HepG2 (cell line): Measurements from ENCODE around the gene MXD1. TPM values are rescaled to one million over a fixed set of nuclear protein-coding genes. Genes with fewer than 3 reads are reported as not detected.

Experiments
- BRD4 ChIP-seq: sonication (generic); formaldehyde crosslinking; IDR thresholded peaks from 2 replicates; pipeline ENCODE4 v1.4.0; 2020; ENCODE audit warnings: missing genetic modification reagents
- CHD2 ChIP-seq: IDR thresholded peaks from 2 replicates; pipeline ENCODE4 v1.6.1; 2011; ENCODE audit warnings: low read depth, low read length, improper control_type of control experiment
- ELF1 ChIP-seq: sonication (generic); formaldehyde crosslinking; IDR thresholded peaks from 2 replicates; pipeline ENCODE4 v1.4.0; 2020; ENCODE audit warnings: missing genetic modification reagents
- FOXJ3 ChIP-seq: sonication (generic); formaldehyde crosslinking; IDR thresholded peaks from 2 replicates; pipeline ENCODE4 v1.4.0; 2020; ENCODE audit warnings: missing genetic modification reagents, mild to moderate bottlenecking, borderline replicate concordance
- KLF6 ChIP-seq: IDR thresholded peaks from 2 replicates; pipeline ENCODE4 v1.8.0; 2016; ENCODE audit warnings: missing biosample characterization, missing genetic modification reagents
- MATR3 ChIP-seq: sonication (generic); formaldehyde crosslinking; IDR thresholded peaks from 2 replicates; pipeline ENCODE4 v1.4.0; 2020; ENCODE audit warnings: missing genetic modification reagents
- NCOR1 ChIP-seq: fragments of 200-600 bp; sonication (generic); IDR thresholded peaks from 2 replicates; pipeline ENCODE4 v1.7.0; 2017; ENCODE audit warnings: antibody characterized with exemption, low read length, borderline replicate concordance
- SKI ChIP-seq: fragments of 450-650 bp; IDR thresholded peaks from one replicate; pipeline ENCODE4 v1.6.1; 2018; ENCODE audit warnings: mild to moderate bottlenecking; ENCODE audit not compliant: partially characterized antibody
- SMARCE1 ChIP-seq: fragments of 450-650 bp; IDR thresholded peaks from 2 replicates; pipeline ENCODE4 v1.6.1; 2017; ENCODE audit warnings: borderline replicate concordance
- SUZ12 ChIP-seq: fragments of 150-350 bp; IDR thresholded peaks from 2 replicates; pipeline ENCODE4 v1.6.1; 2014; ENCODE audit warnings: low read depth, low read length
- ZKSCAN1 ChIP-seq: fragments of 150-350 bp; IDR thresholded peaks from 2 replicates; pipeline ENCODE4 v1.6.1; 2014; ENCODE audit warnings: low read length
- ZNF441 ChIP-seq: sonication (generic); formaldehyde crosslinking; IDR thresholded peaks from 2 replicates; pipeline ENCODE4 v1.7.0; 2021; ENCODE audit warnings: missing genetic modification reagents, borderline replicate concordance
- ZNF460 ChIP-seq: sonication (generic); formaldehyde crosslinking; IDR thresholded peaks from 2 replicates; pipeline ENCODE4 v1.5.1; 2020; ENCODE audit warnings: missing genetic modification reagents, mild to moderate bottlenecking, borderline replicate concordance
- ZNF550 ChIP-seq: sonication (generic); formaldehyde crosslinking; IDR thresholded peaks from 2 replicates; pipeline ENCODE4 v1.4.0; 2020; ENCODE audit warnings: mild to moderate bottlenecking, missing genetic modification reagents, borderline replicate concordance
- ZNF552 ChIP-seq: sonication (generic); formaldehyde crosslinking; IDR thresholded peaks from 2 replicates; pipeline ENCODE4 v1.9.0; 2022; ENCODE audit warnings: missing genetic modification reagents, mild to moderate bottlenecking, borderline replicate concordance
- ZNF747 ChIP-seq: sonication (generic); formaldehyde crosslinking; IDR thresholded peaks from 2 replicates; pipeline ENCODE4 v1.8.1; 2023; ENCODE audit warnings: missing genetic modification reagents, mild to moderate bottlenecking, borderline replicate concordance
- polyA plus RNA-seq, 8 experiments: library from polyadenylated mRNA; depleted of rRNA in 3 of 8; stranded (reverse) in 7 of 8; unstranded in 1 of 8; fragments of >200 nt; fragmentation: Illumina TruSeq in 4 of 8; extraction: Trizol in 4 of 8; gene quantifications; 2 replicates each; pipeline versions ENCODE4 v1.2.1 to v1.2.3, GENCODE V29; 2011 to 2016; ENCODE audit warnings: low read depth in 4 of 8, missing spikeins in 1 of 8, mixed read lengths in 1 of 8; ENCODE audit not compliant: insufficient read depth in 1 of 8
- total RNA-seq, 5 experiments: library from RNA; depleted of rRNA; stranded (reverse); fragments of >200 nt; fragmentation: Illumina TruSeq; extraction: Trizol; gene quantifications; 2 replicates each; pipeline ENCODE4 v1.2.3, GENCODE V29; 2016; ENCODE audit warnings: low read depth in 1 of 5
- TF ChIP-seq, protein P1 (sequence below): sonication (generic); formaldehyde crosslinking; IDR thresholded peaks from 2 replicates; pipeline ENCODE4 v1.4.0; 2020; ENCODE audit warnings: mild to moderate bottlenecking, missing genetic modification reagents
- TF ChIP-seq, protein P2 (sequence below): sonication (generic); formaldehyde crosslinking; IDR thresholded peaks from 2 replicates; pipeline ENCODE4 v1.9.0; 2021; ENCODE audit warnings: missing genetic modification reagents, mild to moderate bottlenecking, borderline replicate concordance
- TF ChIP-seq, protein P3 (sequence below): sonication (generic); formaldehyde crosslinking; IDR thresholded peaks from 2 replicates; pipeline ENCODE4 v1.4.0; 2020; ENCODE audit warnings: missing genetic modification reagents
- TF ChIP-seq, protein P4 (sequence below): sonication (generic); formaldehyde crosslinking; IDR thresholded peaks from 2 replicates; pipeline ENCODE4 v1.9.0; 2021; ENCODE audit warnings: missing genetic modification reagents, borderline replicate concordance
- TF ChIP-seq, protein P5 (sequence below): sonication (generic); formaldehyde crosslinking; IDR thresholded peaks from 2 replicates; pipeline ENCODE4 v1.8.1; 2023; ENCODE audit warnings: mild to moderate bottlenecking, missing genetic modification reagents

The MXD1 gene
- total and polyA plus RNA-seq, 2 of the 13 experiments (the other 11 are each of a cell fraction or from before 2014, with no cell fraction given) = 6.4 to 14.9 TPM

DNA sequence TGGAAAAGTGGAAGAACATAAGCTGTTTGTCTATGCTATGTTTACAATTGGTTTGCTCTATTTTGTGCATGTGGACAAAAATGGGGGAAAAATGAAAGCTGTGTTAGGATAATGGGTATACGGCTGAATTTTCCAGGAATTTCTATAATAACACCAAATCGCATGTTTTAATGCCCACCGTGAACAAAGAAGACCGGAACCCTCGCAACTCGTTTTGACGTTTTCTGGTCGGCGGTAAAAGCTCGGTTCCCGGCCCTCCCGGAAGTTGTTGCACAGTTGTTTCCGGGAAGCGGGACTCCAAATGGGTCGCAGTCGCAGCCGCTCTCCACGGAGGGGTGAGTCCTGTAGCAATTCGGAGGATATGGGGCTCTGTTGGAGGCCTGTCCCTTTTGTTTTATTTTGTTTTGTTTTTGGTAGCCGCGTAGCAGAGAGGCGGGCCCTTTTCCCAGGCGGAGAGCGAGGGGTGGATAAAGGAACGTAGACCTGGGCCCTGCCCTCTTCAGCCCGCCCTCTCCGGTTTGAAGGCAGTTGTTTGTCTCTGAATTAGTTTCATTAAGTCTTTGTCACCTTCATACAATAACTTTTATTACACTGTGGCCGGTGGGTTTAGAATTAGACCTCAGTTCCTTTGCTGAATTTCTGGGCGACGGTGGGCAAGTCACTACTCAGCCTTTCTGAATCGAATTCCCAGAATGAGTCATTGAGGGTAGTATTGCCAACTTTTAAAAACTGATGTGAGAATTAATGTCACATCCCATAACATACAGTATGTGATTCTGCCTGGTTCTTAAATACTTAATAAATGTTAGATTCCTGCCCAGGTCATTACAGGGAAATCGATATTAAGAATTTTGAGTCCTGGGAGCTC is 21.0 kb upstream of the MXD1 start, which contains the start of gene SNRNP27 (continued):
- TF ChIP-seq ZKSCAN1 (peak; percentile 50; the same call in 1 of the 2 replicates), ZNF747 (CRISPR knock-in tag) (peak; percentile 95), SUZ12 (no peak), ELF1 (CRISPR knock-in tag) (peak; percentile 92), ZNF441 (CRISPR knock-in tag) (peak; percentile 91), ZNF460 (no peak; the same call in 1 of the 2 replicates), NCOR1 (peak; percentile 22; the same call in 1 of the 2 replicates), SKI (no peak), CHD2 (no peak), SMARCE1 (no peak), MATR3 (CRISPR knock-in tag) (no peak), FOXJ3 (CRISPR knock-in tag) (peak; percentile 76; the same call in 1 of the 2 replicates), KLF6 (CRISPR knock-in tag) (peak; percentile 99), ZNF550 (CRISPR knock-in tag) (no peak), BRD4 (peak; percentile 99), ZNF552 (no peak)
- TF ChIP-seq, protein P1, sequence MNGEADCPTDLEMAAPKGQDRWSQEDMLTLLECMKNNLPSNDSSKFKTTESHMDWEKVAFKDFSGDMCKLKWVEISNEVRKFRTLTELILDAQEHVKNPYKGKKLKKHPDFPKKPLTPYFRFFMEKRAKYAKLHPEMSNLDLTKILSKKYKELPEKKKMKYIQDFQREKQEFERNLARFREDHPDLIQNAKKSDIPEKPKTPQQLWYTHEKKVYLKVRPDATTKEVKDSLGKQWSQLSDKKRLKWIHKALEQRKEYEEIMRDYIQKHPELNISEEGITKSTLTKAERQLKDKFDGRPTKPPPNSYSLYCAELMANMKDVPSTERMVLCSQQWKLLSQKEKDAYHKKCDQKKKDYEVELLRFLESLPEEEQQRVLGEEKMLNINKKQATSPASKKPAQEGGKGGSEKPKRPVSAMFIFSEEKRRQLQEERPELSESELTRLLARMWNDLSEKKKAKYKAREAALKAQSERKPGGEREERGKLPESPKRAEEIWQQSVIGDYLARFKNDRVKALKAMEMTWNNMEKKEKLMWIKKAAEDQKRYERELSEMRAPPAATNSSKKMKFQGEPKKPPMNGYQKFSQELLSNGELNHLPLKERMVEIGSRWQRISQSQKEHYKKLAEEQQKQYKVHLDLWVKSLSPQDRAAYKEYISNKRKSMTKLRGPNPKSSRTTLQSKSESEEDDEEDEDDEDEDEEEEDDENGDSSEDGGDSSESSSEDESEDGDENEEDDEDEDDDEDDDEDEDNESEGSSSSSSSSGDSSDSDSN = peak; percentile 41; the same call in 1 of the 2 replicates
- TF ChIP-seq, protein P2, sequence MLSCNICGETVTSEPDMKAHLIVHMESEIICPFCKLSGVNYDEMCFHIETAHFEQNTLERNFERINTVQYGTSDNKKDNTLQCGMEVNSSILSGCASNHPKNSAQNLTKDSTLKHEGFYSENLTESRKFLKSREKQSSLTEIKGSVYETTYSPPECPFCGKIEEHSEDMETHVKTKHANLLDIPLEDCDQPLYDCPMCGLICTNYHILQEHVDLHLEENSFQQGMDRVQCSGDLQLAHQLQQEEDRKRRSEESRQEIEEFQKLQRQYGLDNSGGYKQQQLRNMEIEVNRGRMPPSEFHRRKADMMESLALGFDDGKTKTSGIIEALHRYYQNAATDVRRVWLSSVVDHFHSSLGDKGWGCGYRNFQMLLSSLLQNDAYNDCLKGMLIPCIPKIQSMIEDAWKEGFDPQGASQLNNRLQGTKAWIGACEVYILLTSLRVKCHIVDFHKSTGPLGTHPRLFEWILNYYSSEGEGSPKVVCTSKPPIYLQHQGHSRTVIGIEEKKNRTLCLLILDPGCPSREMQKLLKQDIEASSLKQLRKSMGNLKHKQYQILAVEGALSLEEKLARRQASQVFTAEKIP = no peak
- TF ChIP-seq, protein P3, sequence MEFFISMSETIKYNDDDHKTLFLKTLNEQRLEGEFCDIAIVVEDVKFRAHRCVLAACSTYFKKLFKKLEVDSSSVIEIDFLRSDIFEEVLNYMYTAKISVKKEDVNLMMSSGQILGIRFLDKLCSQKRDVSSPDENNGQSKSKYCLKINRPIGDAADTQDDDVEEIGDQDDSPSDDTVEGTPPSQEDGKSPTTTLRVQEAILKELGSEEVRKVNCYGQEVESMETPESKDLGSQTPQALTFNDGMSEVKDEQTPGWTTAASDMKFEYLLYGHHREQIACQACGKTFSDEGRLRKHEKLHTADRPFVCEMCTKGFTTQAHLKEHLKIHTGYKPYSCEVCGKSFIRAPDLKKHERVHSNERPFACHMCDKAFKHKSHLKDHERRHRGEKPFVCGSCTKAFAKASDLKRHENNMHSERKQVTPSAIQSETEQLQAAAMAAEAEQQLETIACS (CRISPR knock-in tag) = no peak; the same call in 1 of the 2 replicates
- TF ChIP-seq, protein P4, sequence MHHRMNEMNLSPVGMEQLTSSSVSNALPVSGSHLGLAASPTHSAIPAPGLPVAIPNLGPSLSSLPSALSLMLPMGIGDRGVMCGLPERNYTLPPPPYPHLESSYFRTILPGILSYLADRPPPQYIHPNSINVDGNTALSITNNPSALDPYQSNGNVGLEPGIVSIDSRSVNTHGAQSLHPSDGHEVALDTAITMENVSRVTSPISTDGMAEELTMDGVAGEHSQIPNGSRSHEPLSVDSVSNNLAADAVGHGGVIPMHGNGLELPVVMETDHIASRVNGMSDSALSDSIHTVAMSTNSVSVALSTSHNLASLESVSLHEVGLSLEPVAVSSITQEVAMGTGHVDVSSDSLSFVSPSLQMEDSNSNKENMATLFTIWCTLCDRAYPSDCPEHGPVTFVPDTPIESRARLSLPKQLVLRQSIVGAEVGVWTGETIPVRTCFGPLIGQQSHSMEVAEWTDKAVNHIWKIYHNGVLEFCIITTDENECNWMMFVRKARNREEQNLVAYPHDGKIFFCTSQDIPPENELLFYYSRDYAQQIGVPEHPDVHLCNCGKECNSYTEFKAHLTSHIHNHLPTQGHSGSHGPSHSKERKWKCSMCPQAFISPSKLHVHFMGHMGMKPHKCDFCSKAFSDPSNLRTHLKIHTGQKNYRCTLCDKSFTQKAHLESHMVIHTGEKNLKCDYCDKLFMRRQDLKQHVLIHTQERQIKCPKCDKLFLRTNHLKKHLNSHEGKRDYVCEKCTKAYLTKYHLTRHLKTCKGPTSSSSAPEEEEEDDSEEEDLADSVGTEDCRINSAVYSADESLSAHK (CRISPR knock-in tag) = peak; percentile 79; the same call in 1 of the 2 replicates
- TF ChIP-seq, protein P5, sequence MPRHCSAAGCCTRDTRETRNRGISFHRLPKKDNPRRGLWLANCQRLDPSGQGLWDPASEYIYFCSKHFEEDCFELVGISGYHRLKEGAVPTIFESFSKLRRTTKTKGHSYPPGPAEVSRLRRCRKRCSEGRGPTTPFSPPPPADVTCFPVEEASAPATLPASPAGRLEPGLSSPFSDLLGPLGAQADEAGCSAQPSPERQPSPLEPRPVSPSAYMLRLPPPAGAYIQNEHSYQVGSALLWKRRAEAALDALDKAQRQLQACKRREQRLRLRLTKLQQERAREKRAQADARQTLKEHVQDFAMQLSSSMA (CRISPR knock-in tag) = peak; percentile 92
